ENCODE results near the gene CLUH. TPM values are rescaled to one million over a fixed set of nuclear protein-coding genes. Genes with fewer than 3 reads are reported as not detected.

Gene CLUH
- total and polyA plus RNA-seq, 2 experiments from 2014 or later, result 16.3 to 32.7 TPM

DNA sequence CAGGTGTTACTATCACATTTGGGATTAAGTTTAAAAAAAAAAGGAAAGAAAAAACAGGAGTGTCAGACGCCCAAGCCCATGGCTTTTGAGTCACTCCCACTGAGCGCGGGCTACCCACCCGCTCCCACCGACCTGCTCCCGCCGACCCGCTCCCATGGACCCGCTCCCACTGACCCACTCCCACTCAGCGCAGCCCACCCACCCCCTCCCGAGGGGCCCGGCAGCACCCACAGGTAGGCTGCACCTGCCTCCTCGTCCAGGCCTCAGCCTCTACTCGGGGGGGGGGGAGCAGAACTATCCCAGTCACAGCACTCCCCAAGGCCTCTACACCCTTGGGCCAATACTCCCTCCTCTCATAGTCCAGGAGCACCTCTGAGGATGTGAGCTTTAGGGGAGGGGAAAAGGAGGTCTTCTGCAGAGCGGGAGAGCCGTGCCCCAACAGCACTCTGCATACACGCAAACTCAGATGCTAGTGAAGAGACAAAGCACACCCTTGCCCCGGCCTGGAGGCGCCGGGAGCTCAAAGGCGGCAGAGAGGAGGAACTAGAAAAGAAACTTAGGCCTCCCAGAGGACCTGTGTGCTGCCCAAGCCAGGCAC is 2.9 kb downstream of the CLUH start:
- Histone ChIP-seq H3K36me3 (ENCODE audit: low read depth) (no peaks in the 10 kb centered on the region), H3K9ac (peak overlapping the region; percentile 26; the same call in 1 of the 2 replicates), H3K4me1 (ENCODE audit: insufficient read depth) (peaks cover 19% of the 10 kb centered on the region), H3K9me3 (ENCODE audit: low read depth) (no peaks in the 10 kb centered on the region), H3K9me2 (ENCODE audit: insufficient read depth) (no peaks in the 10 kb centered on the region), H3K4me2 (ENCODE audit: unreplicated experiment) (peak overlapping the region; percentile 8), H3K79me2 (ENCODE audit: insufficient read depth) (peaks cover 69% of the 10 kb centered on the region), H2AFZ (no peak overlapping the region), H3F3A (ENCODE audit: insufficient read depth) (no peaks in the 10 kb centered on the region), H4K20me1 (ENCODE audit: insufficient read depth) (no peaks in the 10 kb centered on the region), H3K27ac (no peak overlapping the region), H3K27me3 (replicated peaks; ENCODE audit: insufficient read depth) (no peaks in the 10 kb centered on the region), H3K4me3 (peak overlapping the region; percentile 76; the same call in 1 of the 2 replicates)
- no peak for DNase-seq
- TF ChIP-seq EZH2phosphoT487 (IDR thresholded peaks at IDR 0.05; ENCODE audit: insufficient read depth, low read depth) (no peak), EZH2 (IDR thresholded peaks at IDR 0.05; ENCODE audit: insufficient read depth, poor library complexity, severe bottlenecking) (no peak)
- 25 to 65% methylated on average over 7 to 21 of the region's 21 CpGs for WGBS, 2 experiments (ENCODE audit: low coverage in 1 of 2, low lambda C conversion rate in 2 of 2, missing lambda C conversion rate in 2 of 2)
- in situ Hi-C loops (cut with MboI), result no loop called here

DNA sequence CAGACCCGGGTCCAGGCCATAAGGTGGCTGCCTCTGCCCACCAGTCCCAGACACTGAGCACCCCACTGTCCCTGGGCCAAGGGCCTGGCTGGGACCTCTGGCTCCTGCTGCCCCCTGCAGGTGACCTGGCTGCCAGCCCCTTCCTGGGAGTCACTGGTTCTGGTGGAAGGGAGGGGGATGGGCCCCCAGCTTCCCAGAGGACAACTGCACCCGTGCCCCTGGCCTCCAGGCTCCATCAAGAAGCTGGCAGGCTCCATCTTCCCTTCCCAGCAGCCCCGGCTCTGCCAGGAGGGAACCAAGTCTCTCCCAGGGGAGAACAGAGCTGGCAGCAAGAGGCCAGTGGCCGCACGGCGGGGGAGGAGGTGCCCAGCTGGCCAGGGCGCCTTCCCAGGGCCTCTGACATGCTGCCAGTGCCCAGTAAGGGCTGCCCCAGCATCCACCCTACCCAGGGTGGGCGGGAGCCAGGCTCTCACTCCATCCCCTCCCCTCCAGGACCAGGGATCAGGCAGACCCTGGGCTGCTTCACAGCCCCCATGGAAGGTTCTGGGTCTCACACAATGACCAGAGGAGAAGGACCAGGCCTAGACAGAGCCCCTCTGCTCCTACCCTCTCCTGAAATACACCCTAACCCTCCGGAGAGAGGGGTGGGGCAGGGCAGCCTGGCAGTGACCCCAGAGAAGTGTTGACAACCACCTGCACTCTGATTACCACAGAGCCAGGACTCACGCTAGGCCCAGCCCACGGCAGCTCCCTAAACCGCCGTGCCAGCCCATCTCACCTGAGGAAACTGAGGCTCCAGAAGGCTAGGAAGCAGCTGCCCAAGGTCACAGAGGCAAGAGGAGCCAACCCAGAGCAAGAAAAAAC is 3.6 kb downstream of the CLUH start:
- Histone ChIP-seq H3K9ac (no peak overlapping the region), H2AFZ (no peak overlapping the region), H3K9me3 (ENCODE audit: low read depth) (no peaks in the 10 kb centered on the region), H3K4me1 (ENCODE audit: insufficient read depth) (peaks cover 19% of the 10 kb centered on the region), H3K36me3 (ENCODE audit: low read depth) (no peaks in the 10 kb centered on the region), H3F3A (ENCODE audit: insufficient read depth) (no peaks in the 10 kb centered on the region), H3K27ac (no peak overlapping the region), H3K79me2 (ENCODE audit: insufficient read depth) (peaks cover 69% of the 10 kb centered on the region), H3K4me3 (no peak overlapping the region), H4K20me1 (ENCODE audit: insufficient read depth) (no peaks in the 10 kb centered on the region), H3K4me2 (ENCODE audit: unreplicated experiment) (no peak overlapping the region), H3K27me3 (replicated peaks; ENCODE audit: insufficient read depth) (no peaks in the 10 kb centered on the region), H3K9me2 (ENCODE audit: insufficient read depth) (no peaks in the 10 kb centered on the region)
- in situ Hi-C loops (cut with MboI), result no loop called here
- 66 to 74% methylated on average over 9 to 13 of the region's 13 CpGs for WGBS, 2 experiments (ENCODE audit: low coverage in 1 of 2, low lambda C conversion rate in 2 of 2, missing lambda C conversion rate in 2 of 2)
- DNase-seq, result peak; percentile 40
- TF ChIP-seq EZH2 (IDR thresholded peaks at IDR 0.05; ENCODE audit: insufficient read depth, poor library complexity, severe bottlenecking) (no peak), EZH2phosphoT487 (IDR thresholded peaks at IDR 0.05; ENCODE audit: insufficient read depth, low read depth) (no peak)

DNA sequence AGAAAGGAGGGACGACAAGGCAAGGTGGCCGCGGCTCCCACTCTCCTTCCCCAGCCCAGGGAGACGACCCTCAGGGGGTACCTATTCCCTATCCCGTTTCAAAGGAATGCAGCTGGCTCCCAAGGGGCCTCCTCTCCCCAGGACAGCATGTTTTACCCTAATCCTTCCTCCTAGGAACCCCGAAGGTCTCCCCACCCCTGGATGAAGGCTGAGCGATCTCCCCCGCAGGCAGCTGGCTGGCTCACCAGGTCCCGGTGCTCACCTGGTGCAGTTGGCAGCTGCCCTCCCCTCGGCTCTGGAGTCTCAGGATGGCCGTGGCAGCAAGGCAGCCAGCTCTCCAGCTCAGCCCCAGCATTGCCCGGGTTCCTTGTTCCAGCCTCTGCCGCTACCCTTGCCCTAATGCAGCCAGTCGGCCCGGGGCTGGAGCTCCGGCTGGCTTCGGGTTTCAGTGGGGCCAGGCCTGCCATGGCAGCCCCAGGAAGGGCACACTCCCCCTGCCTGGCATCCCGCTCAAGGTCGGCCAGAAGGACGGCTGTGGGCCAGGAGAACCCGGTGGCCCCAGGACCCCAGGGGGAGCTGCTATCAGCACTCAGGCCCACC is 4.6 kb downstream of the CLUH start:
- in situ Hi-C loops (cut with MboI), result no loop called here
- H3F3A ChIP-seq (ENCODE audit: insufficient read depth), result no peaks in the 10 kb centered on the region
- no peaks in the 10 kb centered on the region for H3K27me3 ChIP-seq (replicated peaks; ENCODE audit: insufficient read depth)
- no peak overlapping the region for H3K9ac ChIP-seq
- no peak overlapping the region for H3K4me2 ChIP-seq (ENCODE audit: unreplicated experiment)
- peaks cover 13% of the 10 kb centered on the region for H3K4me1 ChIP-seq (ENCODE audit: insufficient read depth)
- H3K4me3 ChIP-seq, result no peak overlapping the region
- H2AFZ ChIP-seq, result no peak overlapping the region
- TF ChIP-seq EZH2phosphoT487 (IDR thresholded peaks at IDR 0.05; ENCODE audit: insufficient read depth, low read depth) (no peak), EZH2 (IDR thresholded peaks at IDR 0.05; ENCODE audit: insufficient read depth, poor library complexity, severe bottlenecking) (no peak)
- DNase-seq, result no peak
- no peaks in the 10 kb centered on the region for H3K9me3 ChIP-seq (ENCODE audit: low read depth)
- H3K9me2 ChIP-seq (ENCODE audit: insufficient read depth), result no peaks in the 10 kb centered on the region
- H3K79me2 ChIP-seq (ENCODE audit: insufficient read depth), result peaks cover 69% of the 10 kb centered on the region
- no peak overlapping the region for H3K27ac ChIP-seq
- H4K20me1 ChIP-seq (ENCODE audit: insufficient read depth), result no peaks in the 10 kb centered on the region
- no peaks in the 10 kb centered on the region for H3K36me3 ChIP-seq (ENCODE audit: low read depth)
- WGBS, 2 experiments (ENCODE audit: low coverage in 1 of 2, low lambda C conversion rate in 2 of 2, missing lambda C conversion rate in 2 of 2), result 77 to 81% methylated on average over 17 to 21 of the region's 21 CpGs

DNA sequence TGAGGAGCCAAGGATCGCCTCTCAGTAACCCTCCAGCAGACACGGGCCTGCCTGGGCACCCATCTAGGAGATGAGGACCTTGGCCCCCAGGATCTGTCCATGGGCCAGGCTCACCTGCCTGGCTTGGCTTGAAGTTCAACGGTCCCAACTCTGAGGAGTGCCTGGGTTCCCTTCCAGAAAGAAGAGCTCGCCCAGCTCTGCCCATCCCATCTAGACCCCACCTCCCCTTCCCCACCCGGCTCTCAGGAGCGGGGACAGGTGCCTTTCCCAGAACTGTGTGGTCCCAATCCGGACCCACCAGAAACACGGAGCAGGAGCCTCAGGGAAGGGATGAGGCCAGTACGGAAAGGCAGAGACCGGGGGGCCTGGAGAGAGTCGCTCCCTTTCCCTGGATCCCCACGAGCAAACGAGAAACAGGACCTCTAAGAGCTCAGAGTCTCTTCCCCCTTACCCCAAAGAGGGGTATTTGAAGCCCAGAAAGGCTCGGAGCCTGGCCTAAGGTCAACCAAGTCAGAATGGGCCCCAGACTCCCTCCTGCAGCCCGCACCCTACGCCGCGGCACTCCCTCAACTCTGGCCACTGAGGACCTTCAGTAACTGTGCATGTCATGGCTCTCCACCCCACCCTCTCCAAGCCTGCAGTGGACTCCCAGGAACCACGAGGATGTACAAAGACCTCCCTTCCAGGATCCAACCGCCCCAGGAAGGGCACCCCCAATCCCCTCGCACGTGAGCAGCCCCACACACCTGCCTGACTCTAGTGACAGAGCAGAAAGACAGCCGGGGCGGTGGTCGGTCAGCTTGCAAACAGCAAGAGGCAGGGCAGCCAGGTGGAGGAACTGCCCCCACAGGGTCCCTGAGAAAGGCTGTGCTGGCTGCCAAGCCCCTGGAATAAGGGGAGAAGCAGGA is 5.4 kb downstream of the CLUH start:
- WGBS, 2 experiments (ENCODE audit: low coverage in 1 of 2, low lambda C conversion rate in 2 of 2, missing lambda C conversion rate in 2 of 2), result 92 to 94% methylated on average over 21 to 25 of the region's 25 CpGs
- Histone ChIP-seq H4K20me1 (ENCODE audit: insufficient read depth) (no peaks in the 10 kb centered on the region), H3K9me3 (ENCODE audit: low read depth) (no peaks in the 10 kb centered on the region), H3K27me3 (replicated peaks; ENCODE audit: insufficient read depth) (no peaks in the 10 kb centered on the region), H3F3A (ENCODE audit: insufficient read depth) (no peaks in the 10 kb centered on the region), H3K9me2 (ENCODE audit: insufficient read depth) (no peaks in the 10 kb centered on the region), H3K4me3 (no peak overlapping the region), H2AFZ (no peak overlapping the region), H3K4me1 (ENCODE audit: insufficient read depth) (peaks cover 13% of the 10 kb centered on the region), H3K36me3 (ENCODE audit: low read depth) (no peaks in the 10 kb centered on the region), H3K9ac (no peak overlapping the region), H3K4me2 (ENCODE audit: unreplicated experiment) (no peak overlapping the region), H3K79me2 (ENCODE audit: insufficient read depth) (peaks cover 68% of the 10 kb centered on the region), H3K27ac (no peak overlapping the region)
- no peak for DNase-seq
- in situ Hi-C loops (cut with MboI), result no loop called here
- no peak for TF ChIP-seq EZH2phosphoT487 (IDR thresholded peaks at IDR 0.05; ENCODE audit: insufficient read depth, low read depth)
- no peak for TF ChIP-seq EZH2 (IDR thresholded peaks at IDR 0.05; ENCODE audit: insufficient read depth, poor library complexity, severe bottlenecking)
